ENCODE measurements around the gene USP17L18.
"Not testable (repeated sequence)": the region's sequence is repeated elsewhere in the genome, so short reads cannot be mapped to it uniquely, and the experiment has no call there.

The USP17L18 gene

DNA sequence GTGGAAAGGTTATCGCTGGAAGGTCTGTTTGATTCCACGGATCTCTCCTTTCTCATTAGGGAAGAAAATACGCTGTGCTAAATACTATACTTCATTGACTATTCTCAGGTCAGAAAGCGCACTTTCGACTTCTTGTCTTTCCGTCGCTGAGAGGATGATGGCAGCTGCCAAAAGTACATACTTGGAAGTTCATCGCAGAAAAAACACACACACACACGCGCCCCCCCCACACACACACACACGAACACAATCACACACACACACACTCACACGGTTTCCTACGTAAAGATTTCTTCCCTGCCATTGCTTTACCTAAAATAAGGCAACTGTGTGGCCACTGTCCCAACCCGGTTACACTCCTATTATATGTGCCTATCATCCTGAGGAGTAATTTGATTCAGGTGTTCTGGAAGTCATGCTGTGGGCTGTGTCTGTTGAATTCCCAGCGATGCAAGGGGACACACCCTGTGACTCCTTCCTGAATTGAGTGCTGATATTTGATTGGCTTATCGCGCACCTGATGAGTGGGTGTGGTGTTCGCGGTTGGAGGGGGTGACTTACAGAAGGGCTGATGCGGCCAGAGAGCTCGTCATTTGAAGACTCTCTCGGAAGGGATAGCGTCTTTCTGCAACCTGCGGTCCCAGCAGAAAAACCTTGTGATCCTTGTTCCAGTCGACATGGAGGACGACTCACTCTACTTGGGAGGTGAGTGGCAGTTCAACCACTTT, at the start of gene USP17L18:
Gene USP17L18 (plus strand): TSS at position 678 of the 728 bp plus-strand sequence. CDS start 0 bp downstream, at position 678.
- DNase-seq (ENCODE audit: low read depth), result not testable (repeated sequence)

- not testable (repeated sequence) for DNase-seq (ENCODE audit: low read depth)
Observed at GRCh38 chr4:9210357-9210756, 38.1 kb upstream of the USP17L18 start, which contains the start of gene USP17L10. USP17L10 (plus strand) TSS chr4:9210657; CDS start chr4:9210657, 0 bp downstream.

- DNase-seq (ENCODE audit: low read depth), result not testable (repeated sequence)
Observed at GRCh38 chr4:9214701-9215100, 33.7 kb upstream of the USP17L18 start.

- not testable (repeated sequence) for DNase-seq (ENCODE audit: low read depth)
Observed at GRCh38 chr4:9215105-9215504, 33.3 kb upstream of the USP17L18 start, which contains the start of gene USP17L11. USP17L11 (plus strand) TSS chr4:9215405; CDS start chr4:9215405, 0 bp downstream.

DNA sequence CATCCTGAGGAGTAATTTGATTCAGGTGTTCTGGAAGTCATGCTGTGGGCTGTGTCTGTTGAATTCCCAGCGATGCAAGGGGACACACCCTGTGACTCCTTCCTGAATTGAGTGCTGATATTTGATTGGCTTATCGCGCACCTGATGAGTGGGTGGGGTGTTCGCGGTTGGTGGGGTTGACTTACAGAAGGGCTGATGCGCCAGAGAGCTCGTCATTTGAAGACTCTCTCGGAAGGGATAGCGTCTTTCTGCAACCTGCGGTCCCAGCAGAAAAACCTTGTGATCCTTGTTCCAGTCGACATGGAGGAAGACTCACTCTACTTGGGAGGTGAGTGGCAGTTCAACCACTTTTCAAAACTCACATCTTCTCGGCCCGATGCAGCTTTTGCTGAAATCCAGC, 28.6 kb upstream of the USP17L18 start, which contains the start of gene USP17L12:
Gene USP17L12 (plus strand): TSS at position 301 of the 400 bp plus-strand sequence. CDS start 0 bp downstream, at position 301.
- DNase-seq (ENCODE audit: low read depth), result not testable (repeated sequence)

- not testable (repeated sequence) for DNase-seq (ENCODE audit: low read depth)
Observed at GRCh38 chr4:9224596-9224995, 23.8 kb upstream of the USP17L18 start, which contains the start of gene USP17L13. USP17L13 (plus strand) TSS chr4:9224896; CDS start chr4:9224896, 0 bp downstream.

DNA sequence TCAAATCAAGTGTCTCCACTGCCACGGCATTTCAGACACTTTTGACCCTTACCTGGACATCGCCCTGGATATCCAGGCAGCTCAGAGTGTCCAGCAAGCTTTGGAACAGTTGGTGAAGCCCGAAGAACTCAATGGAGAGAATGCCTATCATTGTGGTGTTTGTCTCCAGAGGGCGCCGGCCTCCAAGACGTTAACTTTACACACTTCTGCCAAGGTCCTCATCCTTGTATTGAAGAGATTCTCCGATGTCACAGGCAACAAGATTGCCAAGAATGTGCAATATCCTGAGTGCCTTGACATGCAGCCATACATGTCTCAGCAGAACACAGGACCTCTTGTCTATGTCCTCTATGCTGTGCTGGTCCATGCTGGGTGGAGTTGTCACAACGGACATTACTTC, 18.2 kb upstream of the USP17L18 start:
- not testable (repeated sequence) for DNase-seq (ENCODE audit: low read depth)

- DNase-seq (ENCODE audit: low read depth), result not testable (repeated sequence)
Observed at GRCh38 chr4:9234085-9234484, 14.3 kb upstream of the USP17L18 start, which contains the start of gene USP17L15. USP17L15 (plus strand) TSS chr4:9234385; CDS start chr4:9234385, 0 bp downstream.

DNA sequence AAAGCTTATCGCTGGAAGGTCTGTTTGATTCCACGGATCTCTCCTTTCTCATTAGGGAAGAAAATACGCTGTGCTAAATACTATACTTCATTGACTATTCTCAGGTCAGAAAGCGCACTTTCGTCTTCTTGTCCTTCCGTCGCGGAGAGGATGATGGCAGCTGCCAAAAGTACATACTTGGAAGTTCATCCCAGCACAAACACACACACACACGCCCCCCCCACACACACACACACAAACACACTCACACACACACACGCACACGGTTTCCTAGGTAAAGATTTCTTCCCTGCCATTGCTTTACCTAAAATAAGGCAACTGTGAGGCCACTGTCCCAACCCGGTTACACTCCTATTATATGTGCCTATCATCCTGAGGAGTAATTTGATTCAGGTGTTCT, 10.0 kb upstream of the USP17L18 start:
- not testable (repeated sequence) for DNase-seq (ENCODE audit: low read depth)

DNA sequence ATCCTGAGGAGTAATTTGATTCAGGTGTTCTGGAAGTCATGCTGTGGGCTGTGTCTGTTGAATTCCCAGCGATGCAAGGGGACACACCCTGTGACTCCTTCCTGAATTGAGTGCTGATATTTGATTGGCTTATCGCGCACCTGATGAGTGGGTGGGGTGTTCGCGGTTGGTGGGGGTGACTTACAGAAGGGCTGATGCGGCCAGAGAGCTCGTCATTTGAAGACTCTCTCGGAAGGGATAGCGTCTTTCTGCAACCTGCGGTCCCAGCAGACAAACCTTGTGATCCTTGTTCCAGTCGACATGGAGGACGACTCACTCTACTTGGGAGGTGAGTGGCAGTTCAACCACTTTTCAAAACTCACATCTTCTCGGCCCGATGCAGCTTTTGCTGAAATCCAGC, 4.9 kb upstream of the USP17L18 start, which contains the start of gene USP17L17:
Gene USP17L17 (plus strand): TSS at position 301 of the 400 bp plus-strand sequence. CDS start 0 bp downstream, at position 301.
- DNase-seq (ENCODE audit: low read depth), result not testable (repeated sequence)

DNA sequence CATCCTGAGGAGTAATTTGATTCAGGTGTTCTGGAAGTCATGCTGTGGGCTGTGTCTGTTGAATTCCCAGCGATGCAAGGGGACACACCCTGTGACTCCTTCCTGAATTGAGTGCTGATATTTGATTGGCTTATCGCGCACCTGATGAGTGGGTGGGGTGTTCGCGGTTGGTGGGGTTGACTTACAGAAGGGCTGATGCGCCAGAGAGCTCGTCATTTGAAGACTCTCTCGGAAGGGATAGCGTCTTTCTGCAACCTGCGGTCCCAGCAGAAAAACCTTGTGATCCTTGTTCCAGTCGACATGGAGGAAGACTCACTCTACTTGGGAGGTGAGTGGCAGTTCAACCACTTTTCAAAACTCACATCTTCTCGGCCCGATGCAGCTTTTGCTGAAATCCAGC, 4.6 kb downstream of the USP17L18 start, which contains the start of gene USP17L19:
Gene USP17L19 (plus strand): TSS at position 301 of the 400 bp plus-strand sequence. CDS start 0 bp downstream, at position 301.
- not testable (repeated sequence) for DNase-seq (ENCODE audit: low read depth)

- DNase-seq (ENCODE audit: low read depth), result not testable (repeated sequence)
Observed at GRCh38 chr4:9257824-9258223, 9.4 kb downstream of the USP17L18 start, which contains the start of gene USP17L20. USP17L20 (plus strand) TSS chr4:9258124; CDS start chr4:9258124, 0 bp downstream.

GRCh38 chr4:9262572-9262971, 14.1 kb downstream of the USP17L18 start, which contains the start of gene USP17L21:
USP17L21 (plus strand) TSS chr4:9262872; CDS start chr4:9262872, 0 bp downstream.
- not testable (repeated sequence) for DNase-seq (ENCODE audit: low read depth)

- DNase-seq (ENCODE audit: low read depth), result not testable (repeated sequence)
Observed at GRCh38 chr4:9267319-9267718, 18.9 kb downstream of the USP17L18 start, which contains the start of gene USP17L22. USP17L22 (plus strand) TSS chr4:9267619; CDS start chr4:9267619, 0 bp downstream.

DNA sequence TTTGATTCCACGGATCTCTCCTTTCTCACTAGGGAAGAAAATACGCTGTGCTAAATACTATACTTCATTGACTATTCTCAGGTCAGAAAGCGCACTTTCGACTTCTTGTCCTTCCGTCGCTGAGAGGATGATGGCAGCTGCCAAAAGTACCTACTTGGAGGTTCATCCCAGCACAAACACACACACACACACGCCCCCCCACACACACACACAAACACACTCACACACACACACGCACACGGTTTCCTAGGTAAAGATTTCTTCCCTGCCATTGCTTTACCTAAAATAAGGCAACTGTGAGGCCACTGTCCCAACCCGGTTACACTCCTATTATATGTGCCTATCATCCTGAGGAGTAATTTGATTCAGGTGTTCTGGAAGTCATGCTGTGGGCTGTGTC, 23.3 kb downstream of the USP17L18 start:
- DNase-seq (ENCODE audit: low read depth), result not testable (repeated sequence)
